HG03039 (cell line): Measurements from ENCODE around the gene PALS2.

Source experiments
- ATAC-seq: cut with Tn5 transposase; IDR thresholded peaks from one replicate; pipeline ENCODE4 v1.9.1; 2021; ENCODE audit warnings: mild to moderate bottlenecking, moderate library complexity; ENCODE audit not compliant: unreplicated experiment

PALS2 gene

GRCh38 chr7:24587853-24588252, 14.6 kb downstream of the PALS2 start:
- no peak for ATAC-seq

- no peak for ATAC-seq
Measured at GRCh38 chr7:24591152-24591551, 17.9 kb downstream of the PALS2 start.

- ATAC-seq, result peak; percentile 42
Measured at GRCh38 chr7:24595671-24596418, 22.6 kb downstream of the PALS2 start.

GRCh38 chr7:24597014-24597413, 23.8 kb downstream of the PALS2 start:
- ATAC-seq, result no peak

GRCh38 chr7:24601600-24601999, 28.3 kb downstream of the PALS2 start:
- no peak for ATAC-seq

- no peak for ATAC-seq
Measured at GRCh38 chr7:24602860-24603456, 29.7 kb downstream of the PALS2 start.

GRCh38 chr7:24604630-24605029, 31.4 kb downstream of the PALS2 start:
- no peak for ATAC-seq

- ATAC-seq, result no peak
Measured at GRCh38 chr7:24608504-24608903, 35.3 kb downstream of the PALS2 start.

GRCh38 chr7:24609059-24609458, 35.8 kb downstream of the PALS2 start:
- ATAC-seq, result no peak

GRCh38 chr7:24609570-24609969, 36.3 kb downstream of the PALS2 start:
- ATAC-seq, result no peak

- ATAC-seq, result no peak
Measured at GRCh38 chr7:24611130-24611529, 37.9 kb downstream of the PALS2 start.

- ATAC-seq, result no peak
Measured at GRCh38 chr7:24617957-24618616, 44.8 kb downstream of the PALS2 start.

- ATAC-seq, result no peak
Measured at GRCh38 chr7:24619978-24620377, 46.7 kb downstream of the PALS2 start.

GRCh38 chr7:24622646-24623182, 49.5 kb downstream of the PALS2 start:
- ATAC-seq, result no peak
